GM18858 (cell line): ENCODE measurements around the gene TSPOAP1.

Experiments used
- ATAC-seq: cut with Tn5 transposase; IDR thresholded peaks from one replicate; pipeline ENCODE4 v1.9.1; 2021; ENCODE audit not compliant: unreplicated experiment

Gene TSPOAP1

DNA sequence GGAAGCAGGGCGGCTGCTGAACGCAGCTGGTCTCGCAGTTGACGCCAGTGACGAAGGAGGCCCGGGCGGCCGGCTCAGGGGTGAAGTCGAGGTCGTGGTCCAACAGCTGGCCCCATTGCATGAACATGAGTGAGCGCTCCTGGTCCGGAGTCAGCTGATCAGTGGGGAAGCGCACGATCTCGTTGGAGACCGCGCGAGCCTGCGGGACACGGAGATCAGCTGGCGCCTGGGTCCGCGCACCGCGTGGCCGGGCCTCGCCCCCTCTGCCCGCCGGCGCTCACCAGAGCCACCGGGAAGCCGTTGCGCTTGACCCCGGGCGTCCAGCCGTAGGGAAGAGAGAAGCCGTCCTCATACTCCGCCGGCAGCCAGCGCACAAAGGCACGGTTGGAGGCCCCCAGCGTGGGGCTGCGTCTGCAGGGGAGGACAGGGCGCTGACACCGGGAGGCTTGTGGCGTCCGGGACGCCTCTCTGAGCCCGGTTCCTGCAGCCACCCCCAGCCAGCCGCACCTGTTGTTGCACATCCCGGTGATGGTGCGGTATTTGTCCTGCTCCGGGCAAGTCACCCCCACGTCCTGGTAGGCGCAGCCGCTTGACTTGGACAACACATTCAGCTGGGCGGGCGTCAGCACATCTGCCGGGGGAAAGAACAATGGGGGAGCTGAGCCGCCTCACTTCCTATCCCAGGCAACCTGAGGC, 49.4 kb downstream of the TSPOAP1 start:
- ATAC-seq: no peak

DNA sequence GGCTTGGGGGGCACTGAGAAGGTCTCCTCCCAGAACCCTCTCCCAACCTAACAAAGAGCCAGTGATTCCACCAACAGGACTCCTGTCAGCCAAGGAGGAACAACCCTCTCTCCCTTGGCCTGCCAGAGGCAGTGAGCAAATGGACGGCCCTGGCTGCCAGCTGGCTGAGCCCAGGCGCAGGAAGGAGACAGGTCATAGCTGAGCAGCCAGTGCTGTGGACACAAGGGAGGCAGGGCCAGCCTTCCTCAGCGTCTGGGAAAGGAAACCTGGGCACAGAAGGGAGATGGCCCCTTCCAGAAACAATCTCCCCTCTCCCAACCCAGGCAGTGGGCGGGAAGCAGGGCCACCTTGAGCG, 50.0 kb downstream of the TSPOAP1 start:
- ATAC-seq: no peak

DNA sequence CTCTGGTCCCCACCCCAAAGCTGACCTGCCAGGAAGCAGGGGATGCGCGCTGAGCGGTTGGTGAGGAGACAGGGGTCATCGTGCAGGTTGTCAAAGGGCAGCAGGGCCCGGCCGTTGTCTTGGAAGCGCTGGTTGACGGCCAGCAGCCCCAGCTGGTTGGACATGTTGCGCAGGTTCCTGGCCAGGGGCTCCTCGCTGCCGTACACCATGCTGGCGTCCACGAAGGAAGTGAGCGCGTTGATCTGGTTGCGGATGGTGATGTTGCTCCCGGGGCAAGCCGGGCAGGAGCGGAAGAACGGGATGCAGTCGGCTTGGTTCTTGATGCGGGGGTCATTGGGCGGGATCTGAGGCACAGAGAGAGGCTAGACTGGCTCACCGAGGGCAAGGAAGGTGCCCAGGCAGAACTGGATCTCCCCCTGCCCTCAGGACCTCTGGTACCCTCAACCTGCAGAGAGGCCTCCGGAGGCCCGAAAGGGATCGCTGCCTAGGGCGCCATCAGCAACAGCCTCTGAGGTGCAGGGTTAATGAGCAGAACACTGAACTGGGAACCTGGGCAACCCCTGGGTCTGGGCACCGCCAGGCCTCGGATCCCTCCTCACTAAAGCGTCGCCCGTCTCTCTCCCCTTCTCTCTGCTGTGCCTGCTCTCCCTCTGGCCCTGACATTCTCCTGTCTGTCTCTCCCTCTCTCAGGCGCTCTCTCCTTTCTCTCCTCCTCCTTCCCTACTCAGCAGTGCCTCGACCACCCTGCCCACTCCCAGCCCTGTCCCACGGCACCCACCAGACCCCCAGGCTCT, 50.6 kb downstream of the TSPOAP1 start:
- ATAC-seq: no peak

DNA sequence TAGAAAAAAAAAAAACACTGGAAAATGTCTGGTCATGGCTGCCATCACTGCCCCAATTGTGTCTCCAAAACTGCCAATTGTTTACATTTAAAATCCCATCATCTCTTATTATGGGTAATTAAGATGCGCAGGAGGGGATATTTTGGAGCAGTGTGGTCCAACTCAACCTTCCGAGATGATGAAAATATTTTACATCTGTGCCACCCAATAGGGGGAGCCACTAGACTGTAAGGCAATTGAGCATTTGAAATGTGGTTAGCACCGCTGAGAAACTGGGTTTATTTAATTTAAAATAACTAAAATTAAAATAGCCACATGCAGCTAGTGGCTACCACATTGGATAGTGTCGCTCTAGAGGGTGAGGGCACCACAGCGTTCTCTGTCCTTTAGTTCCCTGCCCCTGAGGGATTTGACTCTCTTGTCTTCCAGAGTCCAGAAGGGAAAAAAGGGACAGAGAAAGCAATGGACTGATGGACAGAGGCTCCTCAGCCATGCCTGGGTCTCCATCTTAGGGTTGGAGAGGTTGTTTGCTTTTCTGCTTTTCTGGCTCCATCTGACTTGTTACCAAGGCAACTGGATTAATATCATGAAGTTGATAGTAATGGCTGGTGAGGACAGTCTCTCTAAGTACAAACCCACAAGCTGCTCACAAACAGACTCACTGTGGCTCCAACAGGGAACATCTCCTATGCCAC, 51.3 kb downstream of the TSPOAP1 start:
- no peak for ATAC-seq

DNA sequence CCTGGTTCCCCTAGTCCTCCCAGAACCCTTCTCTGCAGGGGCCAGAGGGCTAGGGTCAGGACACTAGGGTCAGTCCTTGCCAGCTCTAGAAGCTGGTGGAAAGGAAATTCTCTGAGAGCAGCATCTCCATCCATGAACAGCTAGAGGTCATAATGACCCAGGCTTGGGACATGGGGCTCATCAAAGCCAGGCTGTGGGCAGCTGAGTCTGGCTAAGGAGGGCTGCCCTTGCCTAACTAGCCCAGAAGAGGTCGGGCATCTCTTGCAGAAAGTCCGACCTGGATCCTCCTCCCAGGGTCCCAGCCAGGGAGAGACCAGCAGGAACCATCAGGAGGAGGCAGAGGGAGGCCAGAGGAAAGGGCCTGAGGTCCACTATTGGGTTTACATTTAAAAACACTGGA, 52.2 kb downstream of the TSPOAP1 start:
- no peak for ATAC-seq

DNA sequence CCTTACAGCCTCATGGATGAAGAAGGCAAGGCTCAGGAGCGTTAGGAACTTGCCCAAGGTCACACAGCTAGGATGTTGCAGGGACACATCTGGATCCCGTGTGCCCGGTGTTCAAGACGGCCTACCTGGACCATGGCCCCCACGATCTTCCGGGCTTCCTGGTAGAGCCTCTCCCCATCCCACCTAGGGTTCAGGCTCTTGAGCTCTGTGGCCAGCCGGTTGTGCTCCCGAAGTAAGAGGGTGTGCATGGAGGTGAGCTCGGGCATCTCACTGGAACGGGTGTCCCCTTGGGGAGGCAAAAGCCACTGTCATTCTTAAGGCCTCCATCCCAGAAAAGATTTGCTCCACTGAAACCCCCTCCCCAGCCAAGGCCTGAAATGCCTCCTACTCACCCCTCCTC, 53.2 kb downstream of the TSPOAP1 start:
- no peak for ATAC-seq

DNA sequence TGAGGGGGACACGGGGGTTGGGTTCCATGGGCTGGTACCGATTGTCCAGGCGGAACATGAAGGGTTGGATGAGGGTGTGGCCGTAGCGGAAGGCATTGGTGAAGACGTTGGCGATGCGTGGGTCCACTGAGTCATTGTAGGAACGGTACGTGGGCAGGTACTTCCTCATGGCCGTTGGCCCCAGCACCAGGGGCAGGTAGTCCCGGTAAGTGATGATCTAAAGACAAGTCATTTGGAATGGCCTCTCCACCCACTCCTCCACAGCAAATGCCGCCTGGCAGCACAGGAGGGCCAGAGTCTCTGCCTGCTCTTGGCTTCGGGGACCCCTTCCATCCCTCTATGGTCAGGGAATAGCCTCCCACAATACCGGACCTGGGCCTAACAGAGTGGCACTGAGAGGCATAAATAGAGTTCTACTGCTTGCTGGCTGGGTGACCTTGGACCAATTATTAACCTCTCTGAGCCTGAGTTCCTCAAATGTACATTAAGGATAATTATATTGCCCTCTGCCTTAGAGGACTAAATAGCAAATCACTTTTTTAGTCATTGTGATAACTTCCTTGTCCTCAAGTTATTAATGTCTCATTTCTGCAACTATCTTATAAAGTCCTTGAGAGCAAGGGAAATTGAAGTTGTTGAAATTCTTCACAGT, 55.0 kb downstream of the TSPOAP1 start:
- no peak for ATAC-seq

DNA sequence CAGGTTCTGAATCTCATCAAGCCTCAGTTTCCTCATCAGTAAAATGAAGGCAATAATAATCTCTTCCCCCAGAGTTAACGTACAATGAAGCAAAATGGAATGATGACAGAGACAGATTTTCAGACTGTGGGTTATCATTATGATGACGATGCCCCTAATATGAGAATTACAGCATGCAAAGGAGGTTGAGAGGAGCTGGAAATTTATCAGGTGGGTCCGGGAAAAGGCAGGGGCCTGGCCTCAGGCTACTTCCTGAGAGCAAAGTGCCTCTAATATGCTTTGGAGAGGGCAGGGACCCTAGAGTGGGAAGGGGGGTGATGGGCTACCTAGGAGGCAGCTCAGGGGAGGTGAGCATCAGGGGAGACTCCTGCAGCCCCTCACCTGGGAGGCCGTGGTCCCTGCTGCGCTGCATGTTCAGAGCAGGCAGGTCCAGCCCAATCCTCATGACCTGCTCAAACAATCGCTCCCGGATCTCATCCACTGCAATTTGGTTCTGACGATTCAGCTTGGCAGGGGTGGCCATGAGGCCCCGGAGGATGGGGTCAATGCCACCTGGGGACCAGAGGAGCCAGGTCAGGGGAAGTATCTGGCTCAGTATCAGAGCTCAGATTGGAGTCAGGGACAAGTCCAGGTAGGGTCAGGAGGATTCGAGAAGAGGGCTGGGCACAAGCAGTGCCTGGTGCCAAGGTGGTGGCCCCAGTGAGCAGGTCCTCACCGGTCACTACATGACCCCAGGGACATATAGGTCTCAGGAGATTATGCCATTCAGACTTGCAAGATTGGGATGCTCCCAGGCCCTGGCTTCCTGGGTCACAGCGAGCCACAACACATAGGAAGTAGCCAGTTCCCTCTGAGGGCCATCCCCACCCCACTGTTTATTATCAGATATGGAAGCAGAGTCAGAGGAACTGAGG, 56.0 kb downstream of the TSPOAP1 start:
- ATAC-seq: no peak

DNA sequence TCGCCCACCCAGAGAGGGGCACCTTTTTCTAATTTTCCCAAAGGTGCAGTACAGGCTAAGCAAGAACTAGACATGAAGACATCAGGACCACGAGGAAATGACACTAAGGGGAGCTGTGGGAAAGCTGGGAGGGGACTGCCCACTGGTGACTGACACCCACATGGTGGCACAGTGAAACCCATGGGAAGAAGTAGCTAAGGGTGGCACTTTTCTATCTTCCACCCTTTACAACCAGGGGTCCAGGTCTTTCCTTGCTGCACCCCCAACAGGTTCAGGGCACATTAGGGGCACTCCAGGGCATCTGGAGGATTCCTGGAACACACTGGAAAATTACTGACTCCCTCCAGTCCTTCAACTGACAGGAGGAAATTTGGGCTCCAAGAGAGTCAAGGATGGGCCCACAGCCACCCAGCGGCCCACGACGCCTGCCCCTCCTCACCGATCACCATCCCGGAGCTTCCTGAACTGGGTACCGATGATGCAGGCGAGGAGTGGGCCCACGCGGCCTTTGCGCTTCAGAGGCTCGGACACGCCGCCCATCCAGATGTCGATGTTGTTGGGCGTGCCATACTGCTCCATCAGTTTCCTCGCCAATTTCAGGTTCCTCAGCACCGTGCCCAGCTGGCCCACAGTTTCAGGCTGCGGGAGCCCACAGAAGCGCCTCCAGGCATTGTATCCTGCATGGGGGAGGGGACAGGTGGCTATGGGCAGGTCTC, 57.2 kb downstream of the TSPOAP1 start:
- no peak for ATAC-seq

DNA sequence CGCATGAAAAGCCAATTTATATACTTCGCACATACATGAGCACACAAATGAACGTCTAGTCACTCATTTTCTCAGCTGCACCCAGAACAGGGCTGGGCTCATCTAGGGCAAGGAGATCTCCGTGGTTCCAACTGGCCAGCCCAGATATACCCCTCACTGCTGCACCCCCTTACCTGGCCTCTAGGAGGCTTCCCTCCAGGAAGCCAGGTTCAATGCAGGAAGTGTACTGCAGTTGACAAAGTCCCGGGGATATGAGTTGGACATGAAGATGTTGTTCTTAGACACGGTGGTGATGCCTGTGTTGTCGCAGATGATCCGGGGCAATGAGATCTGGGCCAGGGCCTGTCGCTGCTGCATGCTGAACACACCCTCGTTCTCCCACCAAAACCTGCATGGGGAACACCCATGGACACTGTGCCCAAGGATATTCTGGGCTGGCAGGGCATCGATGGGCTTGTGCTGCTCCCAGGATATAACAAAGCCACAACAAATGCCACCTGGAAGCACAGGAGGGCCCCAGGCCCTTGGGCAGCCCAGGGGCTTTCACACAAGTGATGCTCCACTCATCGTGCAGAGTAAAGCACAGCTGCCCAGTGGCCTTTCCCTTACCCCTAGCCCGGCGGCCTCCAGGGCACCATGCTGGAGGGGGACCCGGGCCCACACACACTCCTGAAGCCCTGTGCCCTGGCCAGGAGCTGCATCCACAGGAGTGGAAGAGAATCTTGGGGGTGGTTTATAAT, 57.9 kb downstream of the TSPOAP1 start:
- no peak for ATAC-seq

DNA sequence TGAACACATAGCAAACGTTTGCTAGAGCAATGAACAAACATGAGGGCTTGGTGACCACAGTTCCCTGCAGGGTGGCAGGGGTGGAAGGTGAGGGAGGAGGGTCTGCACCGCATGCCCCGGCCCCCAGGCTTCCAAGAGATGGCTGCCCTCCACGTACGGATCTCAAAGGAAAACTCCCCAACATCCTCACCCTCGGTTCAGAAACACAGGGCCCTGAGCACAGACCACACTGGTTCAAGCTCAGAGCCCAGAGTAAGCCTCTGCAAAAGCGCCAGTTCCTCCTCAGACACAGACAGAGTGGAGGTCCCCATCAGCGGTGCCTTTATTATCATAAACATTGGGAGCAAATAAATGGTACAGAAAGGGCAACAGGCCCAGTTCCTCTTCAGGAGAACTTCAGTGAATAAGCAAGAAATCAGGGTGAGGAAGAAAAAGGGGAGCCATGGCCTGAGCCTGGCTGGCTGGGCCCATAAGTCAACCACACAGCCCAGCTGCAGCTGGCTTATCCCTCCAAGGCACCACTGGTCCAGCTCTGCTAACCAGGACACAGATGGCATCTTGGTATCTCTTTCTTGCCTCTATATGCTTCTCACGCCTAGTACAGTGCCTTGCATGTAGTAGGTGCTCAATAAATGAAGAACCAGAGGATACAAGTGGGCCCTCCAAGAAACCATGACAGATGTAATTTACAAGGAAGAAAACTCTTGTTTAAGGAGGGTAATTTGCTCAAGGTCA, 58.9 kb downstream of the TSPOAP1 start:
- no peak for ATAC-seq

DNA sequence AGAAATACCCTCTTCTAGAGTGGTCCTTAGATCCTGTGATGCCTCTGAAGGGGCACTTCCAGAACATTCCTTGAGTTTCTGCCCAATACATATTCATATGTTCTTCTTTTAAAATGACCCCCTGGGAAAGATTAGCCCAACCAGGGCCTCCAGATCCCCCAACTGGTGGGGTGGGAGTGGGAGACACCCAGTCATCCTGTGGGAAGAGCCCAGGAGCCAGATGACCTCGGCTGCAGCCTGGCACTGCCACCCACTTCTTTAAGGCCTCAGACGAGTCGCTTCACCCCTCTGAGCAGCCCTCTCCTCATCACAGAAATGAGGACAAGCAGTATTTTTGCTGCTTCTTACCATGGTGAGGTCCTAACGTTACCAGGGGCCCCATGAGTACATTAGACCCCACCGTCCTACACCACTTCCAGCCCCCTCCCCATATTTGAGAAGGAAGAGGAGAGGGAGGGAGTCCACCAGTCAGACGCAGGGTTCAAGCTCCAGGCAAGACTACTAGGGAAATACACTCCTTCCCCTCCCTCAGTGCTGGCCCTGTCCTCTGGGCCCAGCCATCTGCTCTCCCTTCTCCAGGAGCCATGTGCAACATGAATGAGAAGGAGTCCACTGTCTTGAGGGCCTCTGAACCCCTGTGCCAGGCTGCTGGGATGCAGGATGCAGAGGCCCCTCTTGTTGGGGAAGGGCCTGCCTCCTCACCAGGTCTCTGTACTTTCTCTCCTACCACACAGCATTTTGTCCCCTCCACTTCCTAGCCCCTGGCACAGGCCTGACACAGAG, 59.6 kb downstream of the TSPOAP1 start:
- ATAC-seq: no peak

DNA sequence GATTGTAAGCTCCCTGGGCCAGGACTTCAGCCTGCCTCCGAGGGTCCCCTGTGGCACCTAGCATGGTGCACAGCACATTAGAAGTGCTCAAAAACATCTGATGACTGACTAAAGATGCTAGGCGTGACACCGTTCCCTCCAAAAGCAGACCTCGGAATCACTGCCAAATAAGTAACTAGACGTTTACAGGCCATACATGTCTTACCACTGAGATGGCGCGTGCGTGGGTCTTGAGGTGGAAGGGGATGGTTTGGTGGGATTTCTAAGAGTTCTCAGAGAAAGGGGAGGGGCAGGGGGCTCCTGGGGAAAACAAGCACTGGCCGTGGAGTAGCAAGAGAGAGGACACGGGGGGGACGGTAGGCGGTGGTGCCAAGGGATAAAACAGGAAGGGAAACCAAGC, 60.3 kb downstream of the TSPOAP1 start:
- no peak for ATAC-seq

DNA sequence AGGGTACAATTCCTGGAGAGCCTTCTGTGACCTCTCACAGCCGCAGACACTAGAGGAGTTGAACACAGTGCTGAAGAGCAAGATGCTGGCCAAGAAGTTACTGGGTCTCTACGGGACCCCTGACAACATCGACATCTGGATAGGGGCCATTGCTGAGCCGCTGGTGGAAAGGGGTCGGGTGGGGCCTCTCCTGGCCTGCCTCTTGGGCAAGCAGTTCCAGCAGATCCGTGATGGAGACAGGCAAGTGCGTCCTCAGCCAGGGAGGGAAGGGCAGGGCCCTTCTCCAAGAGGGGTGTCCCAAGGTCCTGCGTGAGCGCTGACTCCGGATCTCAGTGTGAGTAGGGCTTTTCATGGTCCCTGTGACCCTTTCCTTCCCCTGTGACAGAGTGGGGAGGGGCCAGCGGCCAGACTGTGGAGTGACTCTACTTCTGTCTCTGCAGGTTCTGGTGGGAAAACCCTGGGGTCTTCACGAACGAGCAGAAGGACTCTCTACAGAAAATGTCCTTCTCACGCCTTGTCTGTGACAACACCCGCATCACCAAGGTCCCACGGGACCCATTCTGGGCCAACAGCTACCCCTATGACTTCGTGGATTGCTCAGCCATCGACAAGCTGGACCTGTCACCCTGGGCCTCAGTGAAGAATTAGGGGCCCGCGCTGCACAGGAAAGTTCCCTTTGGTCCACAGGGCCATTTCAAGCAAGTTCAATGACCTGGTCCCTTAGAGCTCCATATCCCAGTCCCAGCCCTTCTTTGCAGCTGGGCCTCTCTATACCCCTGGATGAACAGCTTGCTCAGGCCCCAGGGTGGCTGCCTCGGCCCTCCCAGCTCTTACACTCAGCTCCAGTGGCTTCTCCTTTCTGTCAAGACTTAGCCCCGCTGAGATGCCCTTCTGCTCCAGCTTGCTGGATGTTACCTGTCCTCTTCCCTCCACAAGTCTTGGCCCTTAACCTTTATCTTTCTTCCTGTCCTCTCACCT, 61.0 kb downstream of the TSPOAP1 start:
- no peak for ATAC-seq

DNA sequence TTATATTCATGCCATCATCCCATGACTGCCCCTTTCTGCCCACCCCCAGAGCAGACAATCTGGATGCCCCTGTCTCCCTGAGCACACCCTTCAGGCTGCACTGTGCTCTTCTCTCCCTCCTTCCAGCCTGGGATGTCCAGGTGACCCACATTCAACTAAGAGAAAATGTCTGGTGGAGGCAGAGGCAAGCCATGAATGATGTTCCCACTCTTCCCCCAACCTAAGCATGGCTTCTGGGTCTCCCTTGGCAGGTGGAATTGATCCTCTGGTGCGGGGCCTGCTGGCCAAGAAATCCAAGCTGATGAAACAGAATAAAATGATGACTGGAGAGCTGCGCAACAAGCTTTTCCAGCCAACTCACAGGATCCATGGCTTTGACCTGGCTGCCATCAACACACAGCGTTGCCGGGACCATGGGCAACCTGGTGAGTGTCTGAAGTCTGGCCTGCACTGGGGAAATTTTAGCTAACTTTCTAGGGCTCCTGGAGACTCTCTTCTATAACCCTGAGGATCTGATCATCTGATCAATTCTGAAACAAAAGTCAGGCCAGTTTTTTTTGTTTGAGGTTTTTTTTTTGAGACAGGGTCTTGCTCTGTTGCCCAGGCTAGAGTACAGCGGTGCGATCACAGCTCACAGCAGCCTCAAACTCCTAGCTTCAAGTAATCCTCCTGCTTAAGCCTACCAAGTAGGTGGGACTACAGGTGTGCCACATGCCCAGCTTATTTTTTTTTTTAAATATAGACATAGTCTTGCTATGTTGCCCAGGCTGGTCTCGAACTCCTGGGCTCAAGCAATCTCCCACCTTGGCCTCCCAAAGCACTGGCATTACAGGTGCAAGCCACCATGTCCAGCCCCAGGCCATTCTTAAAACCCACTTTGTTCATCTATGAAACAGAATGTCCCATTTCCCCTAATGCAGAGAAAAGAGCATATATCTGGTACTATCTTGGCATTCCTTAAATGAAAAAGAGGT, 62.4 kb downstream of the TSPOAP1 start:
- ATAC-seq: no peak
